AG20443 (cell line): ENCODE data around the gene DBR1.

Source experiments
- DNase-seq: peaks from one replicate; pipeline ENCODE4 v3.0.0; 2012; ENCODE audit warnings: low spot score, mixed read lengths

Gene DBR1, protein sequence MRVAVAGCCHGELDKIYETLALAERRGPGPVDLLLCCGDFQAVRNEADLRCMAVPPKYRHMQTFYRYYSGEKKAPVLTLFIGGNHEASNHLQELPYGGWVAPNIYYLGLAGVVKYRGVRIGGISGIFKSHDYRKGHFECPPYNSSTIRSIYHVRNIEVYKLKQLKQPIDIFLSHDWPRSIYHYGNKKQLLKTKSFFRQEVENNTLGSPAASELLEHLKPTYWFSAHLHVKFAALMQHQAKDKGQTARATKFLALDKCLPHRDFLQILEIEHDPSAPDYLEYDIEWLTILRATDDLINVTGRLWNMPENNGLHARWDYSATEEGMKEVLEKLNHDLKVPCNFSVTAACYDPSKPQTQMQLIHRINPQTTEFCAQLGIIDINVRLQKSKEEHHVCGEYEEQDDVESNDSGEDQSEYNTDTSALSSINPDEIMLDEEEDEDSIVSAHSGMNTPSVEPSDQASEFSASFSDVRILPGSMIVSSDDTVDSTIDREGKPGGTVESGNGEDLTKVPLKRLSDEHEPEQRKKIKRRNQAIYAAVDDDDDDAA

DNA sequence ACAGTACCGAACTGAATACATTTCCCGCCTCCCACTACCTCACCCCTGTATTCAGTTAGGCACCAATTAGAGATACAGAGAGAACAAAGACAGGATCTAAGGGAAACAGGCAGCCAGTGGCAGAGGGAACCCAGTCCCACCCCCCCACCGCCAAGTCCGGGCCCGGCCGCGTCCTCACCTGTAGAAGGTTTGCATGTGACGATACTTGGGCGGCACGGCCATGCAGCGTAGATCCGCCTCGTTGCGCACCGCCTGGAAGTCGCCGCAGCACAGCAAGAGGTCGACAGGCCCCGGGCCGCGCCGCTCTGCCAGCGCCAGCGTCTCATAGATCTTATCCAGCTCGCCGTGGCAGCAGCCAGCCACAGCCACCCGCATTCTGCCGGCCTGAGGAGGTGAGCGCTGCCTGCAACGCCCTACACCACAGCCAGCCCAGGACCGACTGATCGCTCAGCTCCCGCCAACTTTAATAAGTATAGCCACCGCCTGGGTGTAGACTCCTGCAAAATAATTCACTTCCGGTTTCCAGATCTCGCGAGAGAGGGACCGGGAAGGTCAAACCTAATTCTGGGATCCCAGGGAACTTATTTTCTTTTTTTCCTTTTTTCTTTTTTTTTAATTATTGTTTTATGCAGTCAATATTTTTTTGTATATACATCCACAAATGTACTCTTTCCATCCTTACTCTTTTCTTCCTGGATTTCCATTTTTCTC, at the start of gene DBR1:
TSS of gene DBR1 (minus strand) at position 501 of the 711 bp plus-strand sequence. CDS start at position 375, 126 bp downstream.
- DNase-seq: peak; percentile 87

DNA sequence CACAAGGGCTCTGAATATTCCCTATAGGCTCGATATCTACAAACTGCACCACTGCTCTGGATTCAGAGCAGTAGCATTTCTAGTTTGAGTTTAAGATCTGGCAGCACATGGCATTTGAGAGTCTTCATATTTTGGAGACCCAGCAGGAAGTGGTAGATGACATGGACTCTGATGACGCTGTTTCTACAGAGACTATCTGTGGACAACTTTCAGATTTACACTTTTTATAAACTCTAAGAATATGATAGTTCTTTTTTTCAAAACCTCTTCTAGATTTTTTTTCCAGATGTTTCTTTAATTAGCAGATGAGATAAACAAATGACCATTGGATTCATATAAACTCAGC, 48.2 kb upstream of the DBR1 start:
- DNase-seq: no peak

DNA sequence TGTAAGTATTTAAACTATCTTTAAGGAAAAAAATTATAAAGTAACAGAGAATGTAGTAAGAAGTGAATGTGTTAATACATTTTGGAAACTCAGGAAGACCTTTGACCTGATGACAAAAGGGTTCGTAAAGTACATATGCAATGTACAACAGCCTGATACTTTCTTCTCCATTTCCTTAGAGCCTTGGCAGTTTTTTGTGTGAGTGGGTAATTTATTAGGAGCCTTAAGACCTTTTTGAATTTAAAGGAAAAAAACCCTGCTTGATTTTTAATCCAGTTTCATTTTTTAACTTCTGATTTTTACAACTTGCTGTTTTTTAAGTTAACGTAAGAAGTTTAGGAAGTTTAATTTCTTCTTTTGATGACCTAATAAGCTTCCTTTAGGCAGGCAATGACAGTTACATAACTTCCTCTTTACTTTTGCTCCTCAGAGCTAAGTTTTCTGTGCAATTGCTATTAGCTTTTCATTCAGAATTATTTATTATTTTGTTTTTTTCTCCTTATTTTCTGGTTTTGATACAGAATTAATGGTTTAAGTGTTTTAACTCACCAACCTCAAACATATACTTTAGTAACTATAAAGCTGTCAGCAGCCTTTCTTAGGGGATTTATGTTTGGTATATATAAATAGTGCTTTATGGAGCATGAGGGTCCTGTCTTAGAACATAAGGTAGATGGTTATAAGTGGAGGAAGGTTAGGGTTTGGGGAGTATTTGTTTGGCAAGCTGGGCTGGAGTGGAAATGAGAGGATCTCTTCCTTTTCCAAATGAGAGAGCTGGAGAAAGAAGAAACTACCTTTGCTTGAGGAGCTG, 47.6 kb upstream of the DBR1 start:
- DNase-seq: no peak

DNA sequence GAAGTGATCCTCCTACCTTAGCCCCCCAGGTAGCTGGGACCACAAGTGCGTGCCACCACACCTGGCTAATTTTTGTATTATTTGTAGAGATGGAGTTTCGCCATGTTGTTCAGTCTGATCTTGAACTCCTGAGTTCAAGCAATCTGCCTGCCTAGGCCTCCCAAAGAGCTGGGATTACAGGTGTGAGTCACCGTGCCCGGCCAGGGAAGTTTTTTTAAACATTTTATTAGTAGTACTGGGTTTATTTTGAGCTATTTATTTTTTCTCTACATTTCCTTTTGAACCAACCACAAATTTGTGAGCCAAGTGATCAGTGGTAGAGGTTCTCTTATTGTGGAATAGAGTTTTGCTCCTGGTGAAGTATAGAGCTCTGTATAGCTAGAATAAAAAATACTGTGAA, 46.1 kb upstream of the DBR1 start:
- DNase-seq: no peak

DNA sequence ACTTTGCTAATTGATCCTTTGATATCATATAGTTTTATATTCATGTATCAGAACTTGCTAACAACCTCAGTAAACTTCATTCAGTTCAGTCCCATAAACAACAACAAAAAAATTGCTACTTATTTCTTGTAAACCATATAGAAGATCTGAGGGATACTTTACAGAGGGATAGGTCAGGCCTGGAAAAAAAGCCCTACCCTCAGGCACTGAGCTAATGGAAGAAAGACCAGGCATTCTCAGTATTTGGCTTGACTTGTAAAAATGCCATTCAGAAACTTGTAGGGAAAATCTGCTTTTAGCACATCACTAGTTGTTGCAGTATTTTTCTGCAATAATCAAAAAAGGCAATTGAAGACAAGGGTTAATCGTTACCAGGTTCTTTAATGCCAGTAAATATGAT, 45.5 kb upstream of the DBR1 start:
- DNase-seq: no peak

DNA sequence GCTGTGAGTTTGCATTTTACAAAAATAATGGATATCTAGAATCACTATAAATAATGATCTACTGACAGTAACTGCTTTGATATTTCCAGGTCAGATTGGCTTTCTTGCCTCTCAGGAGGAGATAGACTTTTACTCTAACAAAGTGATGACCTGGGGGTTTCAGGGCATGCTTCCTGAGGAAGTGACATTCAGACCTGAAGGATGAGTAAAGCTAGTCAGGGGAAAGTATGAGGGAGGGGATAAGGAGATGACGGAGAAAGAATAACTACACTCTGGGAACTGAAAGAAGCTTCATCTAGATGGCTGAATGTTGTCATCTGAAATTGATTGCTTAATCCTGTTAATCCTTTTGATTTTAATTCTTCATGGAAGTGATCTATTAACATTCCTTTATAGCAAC, 44.5 kb upstream of the DBR1 start:
- no peak for DNase-seq

DNA sequence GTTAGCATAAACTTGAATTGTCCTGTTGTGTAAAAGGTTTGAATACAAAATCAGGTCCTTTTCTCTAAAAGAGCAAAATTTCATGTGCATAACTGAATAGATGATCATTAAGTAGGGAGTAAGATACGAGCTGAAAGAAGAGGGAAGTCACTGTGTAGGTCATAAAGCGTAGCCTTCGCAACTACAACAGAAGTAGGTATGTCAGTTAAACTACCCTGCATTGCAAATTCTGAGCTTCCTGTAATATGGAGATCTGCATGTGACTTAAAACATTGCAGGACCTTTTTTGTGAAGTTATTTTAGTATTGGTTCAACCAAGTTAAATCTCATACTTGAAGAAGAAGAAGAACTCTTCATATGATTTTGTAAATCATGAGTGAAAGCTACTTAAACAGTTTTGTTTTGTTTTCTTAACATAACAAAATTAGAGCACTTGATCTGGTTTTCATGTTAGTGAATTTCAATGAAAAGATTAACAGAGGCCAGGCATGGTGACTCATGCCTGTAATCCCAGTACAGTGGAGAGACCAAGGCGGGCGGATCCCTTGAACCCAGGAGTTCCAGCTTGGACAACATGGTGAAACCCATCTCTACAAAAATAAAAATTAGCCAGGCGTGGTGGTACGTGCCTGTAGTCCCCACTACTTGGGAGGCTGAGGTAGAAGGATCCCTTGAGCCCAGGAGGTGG, 38.8 kb upstream of the DBR1 start:
- DNase-seq: no peak

DNA sequence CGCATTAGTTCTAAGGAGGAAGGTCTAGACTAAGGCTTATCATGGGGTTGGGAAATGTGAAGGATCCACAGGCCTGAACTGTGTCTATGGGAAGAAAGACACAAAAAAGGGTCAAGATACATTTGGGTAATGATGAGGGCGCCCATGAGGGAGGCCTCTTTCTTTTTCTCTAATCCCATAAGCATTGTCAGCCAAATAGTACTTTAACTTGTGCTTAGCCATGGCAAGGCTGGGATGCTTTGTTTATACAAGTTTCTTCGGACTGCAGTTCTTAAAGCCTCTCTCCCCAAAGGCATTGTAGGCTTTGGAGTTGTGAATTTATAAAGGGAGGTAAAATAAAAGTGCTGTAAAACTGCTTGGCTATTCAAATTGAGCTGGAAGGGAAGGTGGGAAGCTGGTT, 35.8 kb upstream of the DBR1 start:
- DNase-seq: no peak

DNA sequence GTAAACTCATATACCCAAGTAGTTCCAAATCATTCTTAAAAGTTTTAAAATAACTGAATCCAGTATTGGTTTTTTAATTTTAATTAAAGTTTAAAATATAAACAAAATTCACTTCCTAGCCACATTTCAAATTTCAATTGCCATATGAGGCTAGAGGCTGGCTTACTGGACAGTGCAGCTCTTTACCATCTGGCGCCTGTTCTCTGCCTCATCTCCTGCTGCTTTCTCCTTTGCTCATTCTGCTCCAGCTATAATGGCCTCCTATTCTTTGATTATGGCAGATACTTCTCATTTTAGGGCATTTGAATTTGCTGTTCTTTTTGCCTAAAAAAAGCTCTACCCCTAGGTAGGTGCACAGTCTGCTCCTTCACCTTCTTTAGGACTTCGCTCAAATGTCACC, 31.5 kb upstream of the DBR1 start:
- DNase-seq: no peak

DNA sequence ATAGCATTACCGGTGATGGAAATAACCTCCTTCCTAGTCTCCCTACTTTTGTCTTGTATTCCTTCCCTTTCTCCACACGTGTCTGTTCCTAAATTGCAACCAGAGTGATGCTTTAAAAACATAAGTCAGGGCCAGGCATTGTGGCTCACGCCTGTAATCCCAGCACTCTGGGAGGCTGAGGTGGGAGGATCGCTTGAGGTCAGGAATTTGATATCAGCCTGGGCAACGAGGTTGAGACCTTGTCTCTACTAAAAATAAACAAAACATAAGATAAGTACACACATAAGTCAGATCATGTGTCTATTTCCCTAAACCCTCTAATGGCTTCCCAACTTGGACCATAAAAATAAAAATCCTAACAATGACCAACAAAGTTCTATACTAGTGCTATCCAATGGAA, 30.8 kb upstream of the DBR1 start:
- no peak for DNase-seq

DNA sequence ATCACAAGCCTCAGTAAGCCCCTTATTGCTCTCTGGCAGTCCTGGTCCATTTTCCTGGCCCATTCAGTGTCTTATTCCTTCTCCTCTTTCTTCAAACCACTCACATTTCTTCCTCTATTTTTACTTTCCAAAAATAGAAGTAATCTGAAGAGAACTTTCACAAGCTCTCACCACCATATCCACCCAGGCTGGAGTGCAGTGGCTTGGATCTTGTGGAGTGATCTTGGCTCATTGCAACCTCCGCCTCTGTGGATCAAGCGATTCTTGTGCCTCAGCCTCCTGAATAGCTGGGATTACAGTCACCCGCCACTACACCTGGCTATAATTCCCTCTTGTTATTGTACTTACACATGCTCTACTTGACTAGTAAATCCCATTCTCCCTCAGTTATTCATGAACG, 29.2 kb upstream of the DBR1 start:
- DNase-seq: no peak

DNA sequence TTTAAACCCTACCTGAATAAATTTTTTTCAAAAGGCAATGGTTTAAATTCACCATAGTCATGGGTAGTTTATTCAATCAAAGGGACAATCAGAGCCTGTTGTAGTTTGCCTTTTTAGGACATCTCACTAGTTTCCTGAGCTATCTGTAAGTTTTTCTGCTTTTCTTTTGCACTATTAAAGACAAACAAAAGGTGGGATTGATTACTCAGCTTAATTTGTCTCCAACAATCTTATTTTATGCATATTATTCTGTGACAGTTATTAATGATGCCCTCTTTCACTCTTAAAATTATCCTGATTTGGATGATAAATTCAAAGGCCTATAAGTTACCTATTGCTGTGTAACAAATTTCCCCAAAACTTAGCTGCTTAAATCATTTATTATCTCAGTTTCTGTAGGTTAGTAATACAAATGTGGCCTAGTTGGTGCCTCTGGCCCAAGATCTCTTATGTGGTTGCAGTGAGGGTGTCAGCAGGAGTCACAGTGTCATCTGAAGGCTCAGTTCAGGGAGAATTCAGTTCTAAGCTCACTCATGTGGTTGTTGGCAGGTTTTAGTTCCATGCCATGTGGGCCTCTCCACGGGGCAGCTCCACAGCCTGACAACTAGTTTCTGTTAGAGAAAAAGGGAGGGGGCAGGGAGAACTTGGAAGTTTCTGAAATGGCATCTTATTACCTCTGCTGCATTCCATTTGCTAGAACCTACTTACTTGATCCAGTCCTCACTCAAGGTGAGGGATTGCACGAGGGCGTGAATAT, 28.4 kb upstream of the DBR1 start:
- DNase-seq: no peak

DNA sequence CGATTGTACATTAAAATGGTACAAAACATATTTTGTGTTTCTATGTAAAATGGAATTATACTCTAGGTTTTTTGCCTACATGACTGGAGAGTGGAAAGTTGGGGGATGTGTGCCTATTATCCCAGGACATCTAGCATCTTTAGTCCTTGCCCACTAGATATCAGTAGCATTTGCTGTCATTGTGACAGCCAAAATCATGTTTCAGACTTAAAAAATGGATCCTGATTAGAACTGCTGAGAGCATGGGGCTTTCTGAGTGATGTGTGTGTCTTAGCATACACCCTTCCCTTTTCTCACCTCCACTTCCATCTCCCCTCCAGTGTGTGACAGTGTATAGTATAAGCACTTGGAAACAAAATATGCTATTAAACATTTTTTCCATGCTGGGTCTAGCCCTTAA, 25.7 kb upstream of the DBR1 start:
- DNase-seq: no peak

DNA sequence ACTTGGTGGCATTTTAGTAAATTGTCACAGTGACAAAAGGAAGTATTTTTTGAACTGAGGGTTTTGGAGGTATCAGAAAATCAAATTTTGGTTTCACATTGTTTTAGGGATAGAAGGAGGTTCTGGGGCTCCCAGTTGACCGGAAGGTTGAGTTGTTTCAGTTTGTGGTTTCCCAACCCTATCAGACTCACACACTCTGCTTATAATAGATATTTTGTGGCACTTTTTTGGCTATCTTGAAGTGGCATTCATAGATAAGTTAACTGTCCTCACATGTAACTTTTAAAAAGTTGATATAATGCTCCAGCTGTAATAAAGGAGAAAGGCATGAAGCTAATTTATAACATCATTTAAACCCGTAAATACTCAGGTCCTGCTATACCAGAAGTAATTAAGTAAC, 25.1 kb upstream of the DBR1 start:
- no peak for DNase-seq

DNA sequence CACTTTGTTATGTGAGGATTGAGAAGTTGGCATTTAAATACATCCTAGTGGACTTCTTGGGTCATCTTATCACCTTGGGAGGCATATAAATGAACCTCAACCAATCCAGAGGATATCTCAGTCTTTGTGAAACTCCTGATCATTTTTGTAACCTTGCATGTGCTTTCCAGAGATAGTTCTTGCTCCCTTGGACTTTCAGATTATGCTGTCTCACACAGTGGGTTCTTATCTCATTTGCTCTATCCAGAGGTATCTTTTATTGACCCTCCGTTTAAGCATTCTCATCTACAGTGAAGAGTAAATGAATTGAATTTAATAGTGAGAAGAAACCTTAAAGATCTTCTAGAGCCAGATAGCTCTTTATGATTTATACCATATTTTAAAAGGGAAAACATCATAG, 22.8 kb upstream of the DBR1 start:
- no peak for DNase-seq

DNA sequence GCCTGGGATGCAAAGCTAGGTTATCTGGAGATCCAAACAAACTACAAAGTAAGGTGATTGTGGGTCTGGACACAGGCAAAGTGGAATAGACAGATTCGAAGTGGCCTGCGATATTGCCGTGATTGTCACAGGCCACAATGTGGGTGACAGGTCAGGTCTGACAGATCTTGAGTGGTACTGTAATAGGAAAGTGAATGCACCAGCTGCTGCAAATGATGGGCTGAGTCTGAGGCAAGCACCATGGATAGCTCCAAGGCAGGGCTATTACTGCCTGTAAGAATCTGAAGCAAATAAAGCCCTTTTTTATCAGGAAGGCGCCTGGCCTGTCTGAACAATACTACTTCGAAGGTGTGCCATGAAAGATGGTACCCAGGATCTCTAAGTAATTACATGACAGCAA, 22.3 kb upstream of the DBR1 start:
- DNase-seq: peak; percentile 41

DNA sequence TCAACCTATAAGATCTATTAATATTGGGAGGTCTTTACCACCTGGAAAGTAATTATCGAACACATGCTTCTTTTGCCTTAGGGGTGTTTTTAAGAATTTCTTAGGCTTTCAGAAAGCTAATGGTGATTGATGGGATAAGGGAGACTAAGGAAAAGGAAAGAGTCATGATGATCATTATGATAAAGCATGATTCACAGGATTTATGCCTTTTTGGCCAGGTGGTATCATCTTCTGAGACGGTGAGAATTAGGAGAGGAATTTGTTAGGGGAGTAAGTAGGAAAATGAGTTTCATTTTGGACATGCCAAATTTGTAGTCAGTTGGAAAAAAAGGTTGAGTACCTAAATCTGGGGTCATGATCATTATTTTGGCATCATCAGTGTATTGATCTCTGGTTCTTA, 21.3 kb upstream of the DBR1 start:
- no peak for DNase-seq

DNA sequence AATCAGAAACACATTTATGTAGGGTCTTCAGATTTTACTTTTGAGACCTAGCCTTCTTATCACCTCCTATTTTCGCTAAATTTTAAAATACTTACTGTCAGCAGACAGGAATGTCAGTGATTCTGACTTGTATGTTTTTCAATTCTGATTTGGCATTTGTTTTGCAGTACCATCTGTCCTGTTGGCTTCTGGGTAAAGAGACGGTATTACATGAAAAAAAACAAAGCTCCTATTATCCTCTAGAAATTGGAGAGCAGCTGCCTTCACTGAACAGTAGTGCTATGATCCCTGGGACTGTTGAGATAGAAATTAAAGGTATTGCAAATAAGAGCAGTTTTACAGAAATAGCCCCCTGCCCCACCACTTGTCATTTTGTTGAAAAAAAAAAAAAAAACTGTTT, 20.8 kb upstream of the DBR1 start:
- DNase-seq: no peak

DNA sequence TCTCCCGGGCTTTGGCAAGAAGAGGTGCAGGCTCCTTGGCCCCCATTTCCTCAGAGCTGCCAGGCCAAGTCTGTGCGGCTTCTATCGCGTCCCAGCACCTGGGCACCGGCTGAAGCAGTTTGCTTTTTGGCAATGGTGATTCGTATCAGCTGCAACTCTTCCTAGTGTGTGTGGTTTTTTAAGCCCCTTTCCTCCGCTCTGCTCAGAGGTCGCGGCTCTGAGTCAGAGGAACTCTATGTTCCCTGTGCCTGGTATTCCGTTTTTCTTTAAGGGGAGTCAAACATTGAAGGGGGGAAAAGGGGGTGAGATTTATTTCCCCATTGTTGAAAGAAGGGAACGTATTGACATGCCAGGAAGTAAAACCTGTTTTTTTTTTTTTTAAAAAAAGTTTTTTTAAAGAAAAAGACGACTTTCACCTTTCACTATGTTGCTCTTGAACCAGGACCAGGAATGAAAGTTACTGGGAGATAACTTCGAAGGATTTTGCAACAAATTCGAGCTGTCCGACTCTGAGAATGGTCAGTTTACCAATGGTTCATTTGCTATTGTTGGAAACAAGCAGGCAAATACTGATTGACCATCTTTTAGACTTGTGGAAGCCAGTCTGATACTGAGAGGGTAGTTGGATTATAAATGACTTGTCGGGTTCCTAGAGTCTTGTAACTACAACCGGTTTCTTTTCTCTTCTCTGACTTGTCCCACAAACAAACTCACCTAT, 13.5 kb upstream of the DBR1 start:
- no peak for DNase-seq

DNA sequence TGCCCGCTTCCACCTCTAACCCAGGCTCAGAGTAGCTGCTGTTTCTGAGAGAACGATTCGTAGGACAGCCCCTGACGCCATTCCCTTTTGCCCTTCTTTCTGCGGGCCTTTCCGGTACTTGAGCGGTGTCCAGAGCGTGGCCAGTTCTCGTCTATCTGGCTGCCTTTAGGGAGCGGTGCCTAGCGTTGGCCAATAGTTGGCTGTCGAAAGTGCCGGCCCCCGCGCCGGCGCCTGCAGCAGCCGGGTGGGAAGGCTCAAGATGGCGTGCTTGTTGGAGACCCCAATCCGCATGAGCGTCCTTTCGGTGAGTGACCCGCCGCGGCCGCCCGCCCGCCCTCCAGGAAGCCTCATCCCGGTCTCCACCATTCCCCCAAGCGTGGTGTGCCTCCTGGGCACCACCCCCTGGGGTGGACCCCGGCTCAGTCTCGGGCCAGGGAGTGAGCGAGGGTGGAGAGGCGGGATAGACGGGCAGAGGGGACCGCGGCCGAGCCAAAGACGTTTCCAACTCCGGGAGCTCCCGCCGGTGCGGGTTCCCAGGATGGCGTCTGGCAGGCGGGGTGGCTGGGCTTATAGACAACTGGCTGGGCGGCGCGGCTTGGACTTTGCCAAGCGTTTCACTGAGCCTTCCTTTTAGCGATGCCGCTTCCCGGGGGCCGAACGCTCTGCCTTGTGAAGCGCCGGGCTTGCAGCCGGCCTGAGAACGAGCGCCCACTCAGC, 12.7 kb upstream of the DBR1 start, which contains the start of gene ARMC8:
TSS of gene ARMC8 (plus strand) at position 6 of the 717 bp plus-strand sequence. CDS start at position 260, 254 bp downstream.
- peak; percentile 78 for DNase-seq
